Hepatocyte (in vitro differentiated cells): ENCODE data around the gene SH3TC1. TPM values are rescaled to one million over a fixed set of nuclear protein-coding genes. Genes with fewer than 3 reads are reported as not detected.

Experiments
- DNase-seq: peaks from one replicate; pipeline ENCODE4 v3.0.0-alpha.2; 2016; ENCODE audit warnings: low spot score
- H2AFZ ChIP-seq: fragments of 200-600 bp; sonication (generic); 2 replicates; pipeline ENCODE4 v1.6.0; 2016; ENCODE audit warnings: antibody characterized with exemption, mild to moderate bottlenecking
- H3K27ac ChIP-seq: fragments of 200-600 bp; sonication (generic); 2 replicates; pipeline ENCODE4 v1.5.1; 2016; ENCODE audit warnings: mild to moderate bottlenecking
- H3K27me3 ChIP-seq: fragments of 200-600 bp; sonication (generic); 2 replicates; pipeline ENCODE4 v1.6.1; 2016
- H3K36me3 ChIP-seq: fragments of 200-600 bp; sonication (generic); replicated peaks from 2 replicates; pipeline ENCODE4 v1.5.1; 2016; ENCODE audit warnings: low read depth; ENCODE audit not compliant: insufficient read depth
- H3K4me1 ChIP-seq: fragments of 200-600 bp; sonication (generic); 2 replicates; pipeline ENCODE4 v1.5.1; 2016; ENCODE audit warnings: mild to moderate bottlenecking, moderate library complexity; ENCODE audit not compliant: insufficient read depth
- H3K4me2 ChIP-seq: fragments of 200-600 bp; sonication (generic); 2 replicates; pipeline ENCODE4 v1.6.0; 2016
- H3K4me3 ChIP-seq: fragments of 200-600 bp; sonication (generic); 2 replicates; pipeline ENCODE4 v1.5.1; 2016; ENCODE audit warnings: mild to moderate bottlenecking
- H3K79me2 ChIP-seq: fragments of 200-600 bp; sonication (generic); 2 replicates; pipeline ENCODE4 v1.6.0; 2017; ENCODE audit warnings: mild to moderate bottlenecking
- H3K9me2 ChIP-seq: fragments of 200-600 bp; sonication (generic); replicated peaks from 2 replicates; pipeline ENCODE4 v1.6.0; 2017; ENCODE audit warnings: mild to moderate bottlenecking; ENCODE audit not compliant: insufficient read depth
- H3K9me3 ChIP-seq: fragments of 200-600 bp; sonication (generic); 2 replicates; pipeline ENCODE4 v1.5.1; 2016; ENCODE audit warnings: low read depth, mild to moderate bottlenecking
- H4K20me1 ChIP-seq: fragments of 200-600 bp; sonication (generic); 2 replicates; pipeline ENCODE4 v1.6.0; 2016; ENCODE audit warnings: mild to moderate bottlenecking; ENCODE audit not compliant: insufficient read depth, poor library complexity, severe bottlenecking
- EZH2 ChIP-seq: fragments of 200-600 bp; sonication (generic); IDR thresholded peaks from 2 replicates; pipeline ENCODE4 v1.6.1; 2016; ENCODE audit warnings: antibody characterized with exemption, mild to moderate bottlenecking, borderline replicate concordance
- EZH2phosphoT487 ChIP-seq: fragments of 200-600 bp; sonication (generic); IDR thresholded peaks from one replicate; pipeline ENCODE4 v1.6.1; 2018; ENCODE audit warnings: antibody characterized with exemption, mild to moderate bottlenecking, low read depth, moderate library complexity; ENCODE audit not compliant: unreplicated experiment, severe bottlenecking
- WGBS: methylation state at CpG from one replicate; pipeline ENCODE4 v1.1.6; 2016; ENCODE audit warnings: low lambda C conversion rate; ENCODE audit errors: missing lambda C conversion rate; 5-methylcytosine and 5-hydroxymethylcytosine counted together
- polyA plus RNA-seq: library from polyadenylated mRNA; unstranded; fragments of >200 nt; fragmentation: Nextera tagmentation; extraction: Ambion mirVana; gene quantifications from 2 replicates; pipeline ENCODE4 v1.2.1, GENCODE V29; 2016
- total RNA-seq: library from RNA; depleted of rRNA; stranded (reverse); fragments of >200 nt; gene quantifications from 2 replicates; pipeline ENCODE4 v1.2.3, GENCODE V29; 2014
- TF ChIP-seq, protein P1 (sequence below): fragments of 200-600 bp; sonication (generic); IDR thresholded peaks from 2 replicates; pipeline ENCODE4 v1.5.1; 2016; ENCODE audit warnings: antibody characterized with exemption, mild to moderate bottlenecking; ENCODE audit not compliant: poor library complexity

SH3TC1 gene
- total and polyA plus RNA-seq, 2 experiments from 2014 or later, result 30.3 to 35.4 TPM

- no peak overlapping the region for H3K4me3 ChIP-seq
- H3K9me3 ChIP-seq, result no peaks in the 10 kb centered on the region
- 83% methylated on average over 10 of the region's 10 CpGs for WGBS
- H3K27me3 ChIP-seq, result no peaks in the 10 kb centered on the region
- no peak overlapping the region for H2AFZ ChIP-seq
- no peaks in the 10 kb centered on the region for H3K9me2 ChIP-seq
- no peak for DNase-seq
- no peaks in the 10 kb centered on the region for H4K20me1 ChIP-seq
- no peaks in the 10 kb centered on the region for H3K36me3 ChIP-seq
- H3K4me2 ChIP-seq, result no peak overlapping the region
- TF ChIP-seq EZH2, result no peak
- TF ChIP-seq, protein P1, sequence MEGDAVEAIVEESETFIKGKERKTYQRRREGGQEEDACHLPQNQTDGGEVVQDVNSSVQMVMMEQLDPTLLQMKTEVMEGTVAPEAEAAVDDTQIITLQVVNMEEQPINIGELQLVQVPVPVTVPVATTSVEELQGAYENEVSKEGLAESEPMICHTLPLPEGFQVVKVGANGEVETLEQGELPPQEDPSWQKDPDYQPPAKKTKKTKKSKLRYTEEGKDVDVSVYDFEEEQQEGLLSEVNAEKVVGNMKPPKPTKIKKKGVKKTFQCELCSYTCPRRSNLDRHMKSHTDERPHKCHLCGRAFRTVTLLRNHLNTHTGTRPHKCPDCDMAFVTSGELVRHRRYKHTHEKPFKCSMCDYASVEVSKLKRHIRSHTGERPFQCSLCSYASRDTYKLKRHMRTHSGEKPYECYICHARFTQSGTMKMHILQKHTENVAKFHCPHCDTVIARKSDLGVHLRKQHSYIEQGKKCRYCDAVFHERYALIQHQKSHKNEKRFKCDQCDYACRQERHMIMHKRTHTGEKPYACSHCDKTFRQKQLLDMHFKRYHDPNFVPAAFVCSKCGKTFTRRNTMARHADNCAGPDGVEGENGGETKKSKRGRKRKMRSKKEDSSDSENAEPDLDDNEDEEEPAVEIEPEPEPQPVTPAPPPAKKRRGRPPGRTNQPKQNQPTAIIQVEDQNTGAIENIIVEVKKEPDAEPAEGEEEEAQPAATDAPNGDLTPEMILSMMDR, result no peak
- TF ChIP-seq EZH2phosphoT487, result no peak
- peak overlapping the region; percentile 49 for H3K27ac ChIP-seq
- H3K79me2 ChIP-seq, result no peaks in the 10 kb centered on the region
- H3K4me1 ChIP-seq, result peaks cover 25% of the 10 kb centered on the region
Measured at GRCh38 chr4:8242782-8243560, 43.9 kb downstream of the SH3TC1 start.

DNA sequence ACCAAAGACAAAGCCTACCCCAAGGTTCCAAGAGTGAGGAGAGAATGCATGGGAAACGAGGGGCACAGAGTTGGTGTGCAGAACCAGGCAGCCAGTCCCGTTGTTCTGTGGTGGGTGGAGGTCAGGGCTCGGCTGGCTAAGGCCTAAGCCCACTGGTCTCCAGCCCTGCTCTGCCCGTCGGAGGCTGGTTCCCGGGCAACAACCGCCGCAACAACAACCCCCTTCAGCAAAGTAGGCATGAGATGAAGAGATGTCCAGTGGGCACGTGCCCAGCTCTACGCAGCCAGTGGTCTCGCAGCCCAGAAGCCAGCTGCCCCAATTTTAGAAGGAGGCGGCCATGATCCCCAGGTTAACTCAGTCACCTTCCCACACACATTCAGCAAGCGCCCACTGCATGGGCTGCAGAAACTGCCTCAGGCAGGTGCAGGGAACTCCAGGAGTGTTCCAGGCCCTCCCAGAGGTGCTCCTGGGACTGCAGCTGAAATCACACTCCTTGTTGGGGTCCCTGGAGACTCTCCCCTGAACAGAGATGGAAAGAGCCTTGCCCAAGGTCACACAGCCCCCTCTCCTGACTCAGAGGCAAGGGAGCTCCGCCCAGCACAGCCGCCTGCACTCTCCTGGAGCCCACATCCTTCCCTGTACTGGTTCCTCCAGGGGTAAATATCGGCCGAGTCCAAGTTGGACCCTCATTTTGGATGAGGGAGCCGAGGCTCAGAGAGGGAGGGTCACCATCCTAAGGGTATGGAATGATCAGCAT is 45.1 kb downstream of the SH3TC1 start:
- Histone ChIP-seq H3K9me3 (no peaks in the 10 kb centered on the region), H3K27ac (no peak overlapping the region), H3K36me3 (no peaks in the 10 kb centered on the region), H3K9me2 (no peaks in the 10 kb centered on the region), H2AFZ (no peak overlapping the region), H3K79me2 (no peaks in the 10 kb centered on the region), H3K4me1 (peaks cover 19% of the 10 kb centered on the region), H4K20me1 (no peaks in the 10 kb centered on the region), H3K4me3 (no peak overlapping the region), H3K4me2 (no peak overlapping the region), H3K27me3 (no peaks in the 10 kb centered on the region)
- 96% methylated on average over 18 of the region's 18 CpGs for WGBS
- DNase-seq, result no peak
- TF ChIP-seq EZH2, result no peak
- TF ChIP-seq, protein P1, result no peak
- no peak for TF ChIP-seq EZH2phosphoT487

GRCh38 chr4:8244931-8245460 is 45.9 kb downstream of the SH3TC1 start:
- 98% methylated on average over 19 of the region's 19 CpGs for WGBS
- no peaks in the 10 kb centered on the region for H3K9me2 ChIP-seq
- H3K4me2 ChIP-seq, result no peak overlapping the region
- no peak overlapping the region for H2AFZ ChIP-seq
- TF ChIP-seq EZH2 (no peak), EZH2phosphoT487 (no peak)
- TF ChIP-seq, protein P1, result no peak
- no peaks in the 10 kb centered on the region for H3K27me3 ChIP-seq
- H3K27ac ChIP-seq, result no peak overlapping the region
- no peaks in the 10 kb centered on the region for H3K9me3 ChIP-seq
- no peak overlapping the region for H3K4me3 ChIP-seq
- H3K4me1 ChIP-seq, result peaks cover 19% of the 10 kb centered on the region
- DNase-seq, result no peak
- H4K20me1 ChIP-seq, result no peaks in the 10 kb centered on the region
- H3K79me2 ChIP-seq, result no peaks in the 10 kb centered on the region
- H3K36me3 ChIP-seq, result no peaks in the 10 kb centered on the region
